ENCODE data around the gene BATF2.
A peak's percentile ranks its signal among the peaks of the same experiment; 100 is the strongest.
"Not testable (repeated sequence)": the region's sequence is repeated elsewhere in the genome, so short reads cannot be mapped to it uniquely, and the experiment has no call there.

The BATF2 gene

GRCh38 chr11:64996710-64997380 is at the start of gene BATF2:
Gene BATF2, minus strand, starts transcription at chr11:64996971. Its CDS starts 57 bp downstream, at chr11:64996914.
- no peak for DNase-seq (ENCODE audit: low read depth)
- H3K4me3 ChIP-seq (ENCODE audit: low read depth, low read length): no peak within 1 kb of the TSS

DNA sequence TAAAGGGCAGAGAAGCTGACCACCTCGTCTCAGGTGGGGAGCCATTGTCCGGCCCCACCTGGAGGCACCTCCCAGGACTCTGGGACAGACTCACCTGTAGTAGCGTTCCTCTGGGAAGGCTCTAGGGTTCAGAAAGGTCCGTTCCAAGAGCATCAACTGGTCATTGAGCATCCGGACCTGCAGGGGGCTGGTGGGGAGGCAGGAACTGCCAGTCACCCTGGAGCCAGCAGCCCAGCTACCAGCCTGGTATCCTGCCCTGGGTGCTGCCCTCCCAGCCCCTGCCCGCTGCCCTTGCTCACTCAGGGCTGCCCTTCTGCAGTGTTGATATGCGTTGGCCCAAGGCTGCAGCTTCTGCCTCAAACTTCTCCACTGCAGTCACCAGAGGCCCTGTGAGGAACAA is 49.0 kb upstream of the BATF2 start:
- H3K4me3 ChIP-seq (ENCODE audit: low read depth, low read length): no peak overlapping the region
- DNase-seq (ENCODE audit: low read depth): no peak

- no peak overlapping the region for H3K4me3 ChIP-seq (ENCODE audit: low read depth, low read length)
- no peak for DNase-seq (ENCODE audit: low read depth)
These were observed 48.3 kb upstream of the BATF2 start for GRCh38 chr11:65045061-65045460.

- DNase-seq (ENCODE audit: low read depth): no peak
- no peak overlapping the region for H3K4me3 ChIP-seq (ENCODE audit: low read depth, low read length)
These were observed 47.2 kb upstream of the BATF2 start for GRCh38 chr11:65043881-65044501.

DNA sequence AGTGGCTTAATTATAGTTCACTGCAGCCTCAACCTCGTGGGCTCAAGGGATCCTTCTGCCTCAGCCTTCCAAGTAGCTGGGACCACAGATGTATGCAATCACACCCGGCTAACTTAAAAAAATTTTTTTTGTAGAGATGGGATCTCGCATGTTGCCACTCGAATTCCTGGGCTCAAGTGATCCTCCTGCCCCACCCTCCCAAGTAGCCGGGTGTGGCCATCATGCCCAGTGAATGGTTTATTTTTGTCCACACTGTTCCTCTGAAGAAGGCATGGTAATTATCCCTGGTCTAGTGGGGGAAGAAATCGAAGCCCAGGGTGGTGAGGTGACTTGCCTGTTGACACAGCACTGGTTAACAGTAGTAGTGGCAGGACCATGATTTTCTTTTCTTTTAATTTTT is 46.1 kb upstream of the BATF2 start:
- H3K4me3 ChIP-seq (ENCODE audit: low read depth, low read length): no peak overlapping the region

GRCh38 chr11:65040847-65041622 is 44.3 kb upstream of the BATF2 start, which contains the start of gene SAC3D1:
Gene SAC3D1, plus strand, starts transcription at chr11:65041210. Its CDS starts 83 bp downstream, at chr11:65041293.
- H3K4me3 ChIP-seq (ENCODE audit: low read depth, low read length): peak within 1 kb of the TSS; percentile 71
- DNase-seq (ENCODE audit: low read depth): peak; percentile 80

More for the DNA sequence above, 46.1 kb upstream of the BATF2 start:
- no peak for DNase-seq (ENCODE audit: low read depth)

GRCh38 chr11:65040520-65040846 is 43.7 kb upstream of the BATF2 start:
- no peak for DNase-seq (ENCODE audit: low read depth)
- peak overlapping the region; percentile 71 for H3K4me3 ChIP-seq (ENCODE audit: low read depth, low read length)

DNA sequence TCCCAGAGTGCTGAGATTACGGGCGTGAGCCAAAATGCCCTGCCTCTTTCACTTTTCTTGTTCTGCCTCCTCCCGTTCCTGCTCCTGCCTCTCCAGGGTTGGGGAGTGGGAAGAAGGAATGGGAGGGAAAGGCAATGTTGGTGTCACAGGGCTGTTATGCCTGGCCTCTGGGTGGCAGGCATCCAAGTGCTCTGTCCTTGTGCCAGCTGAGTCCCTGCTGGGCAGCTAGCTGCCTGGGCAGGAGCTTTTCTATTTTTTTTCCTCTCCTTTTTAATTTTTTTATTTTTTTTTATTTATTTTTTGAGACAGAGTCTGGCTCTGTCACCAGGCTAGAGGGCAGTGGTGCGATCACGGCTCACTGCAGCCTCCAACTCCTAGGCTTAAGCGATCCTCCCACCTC is 40.2 kb upstream of the BATF2 start:
- no peak for DNase-seq (ENCODE audit: low read depth)
- no peak overlapping the region for H3K4me3 ChIP-seq (ENCODE audit: low read depth, low read length)

GRCh38 chr11:65035579-65035978 is 38.8 kb upstream of the BATF2 start:
- no peak overlapping the region for H3K4me3 ChIP-seq (ENCODE audit: low read depth, low read length)
- DNase-seq (ENCODE audit: low read depth): no peak

- DNase-seq (ENCODE audit: low read depth): no peak
- H3K4me3 ChIP-seq (ENCODE audit: low read depth, low read length): no peak overlapping the region
These were observed 37.7 kb upstream of the BATF2 start for GRCh38 chr11:65034423-65034822.

- DNase-seq (ENCODE audit: low read depth): no peak
- H3K4me3 ChIP-seq (ENCODE audit: low read depth, low read length): no peak overlapping the region
These were observed 35.4 kb upstream of the BATF2 start for GRCh38 chr11:65032216-65032615.

GRCh38 chr11:65027213-65028067 is 30.7 kb upstream of the BATF2 start, which contains the start of gene SNX15:
Gene SNX15, plus strand, starts transcription at chr11:65027439. Its CDS starts 99 bp downstream, at chr11:65027538.
- peak; percentile 88 for DNase-seq (ENCODE audit: low read depth)

GRCh38 chr11:65026810-65027209 is 30.0 kb upstream of the BATF2 start:
- DNase-seq (ENCODE audit: low read depth): no peak
- H3K4me3 ChIP-seq (ENCODE audit: low read depth, low read length): peak overlapping the region; percentile 65

More at GRCh38 chr11:65027213-65028067, 30.7 kb upstream of the BATF2 start, which contains the start of gene SNX15:
- peak within 1 kb of the TSS; percentile 65 for H3K4me3 ChIP-seq (ENCODE audit: low read depth, low read length)

- H3K4me3 ChIP-seq (ENCODE audit: low read depth, low read length); DNase-seq (ENCODE audit: low read depth): not testable (repeated sequence)
These were observed 26.7 kb upstream of the BATF2 start for GRCh38 chr11:65023502-65023901.

DNA sequence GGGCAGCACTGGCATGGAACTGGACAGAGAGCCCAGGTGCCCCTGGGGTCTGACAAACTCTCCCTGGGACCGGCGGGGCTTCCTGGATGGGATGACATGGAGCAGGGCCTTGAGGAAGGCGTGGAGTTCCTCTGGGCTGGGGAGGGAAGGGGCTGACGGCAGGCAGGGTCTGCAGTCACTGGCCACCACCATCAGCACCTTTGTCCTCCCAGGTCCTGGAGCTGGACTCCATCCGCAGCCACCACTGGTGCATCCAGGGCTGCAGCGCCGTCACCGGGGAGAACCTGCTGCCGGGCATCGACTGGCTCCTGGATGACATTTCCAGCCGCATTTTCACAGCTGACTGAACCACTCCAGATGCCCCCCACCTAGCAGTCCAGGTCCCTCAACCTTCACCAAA is 24.7 kb upstream of the BATF2 start:
- DNase-seq (ENCODE audit: low read depth): no peak

GRCh38 chr11:65021003-65021402 is 24.2 kb upstream of the BATF2 start:
- no peak for DNase-seq (ENCODE audit: low read depth)

More for the DNA sequence above, 24.7 kb upstream of the BATF2 start:
- no peak overlapping the region for H3K4me3 ChIP-seq (ENCODE audit: low read depth, low read length)

DNA sequence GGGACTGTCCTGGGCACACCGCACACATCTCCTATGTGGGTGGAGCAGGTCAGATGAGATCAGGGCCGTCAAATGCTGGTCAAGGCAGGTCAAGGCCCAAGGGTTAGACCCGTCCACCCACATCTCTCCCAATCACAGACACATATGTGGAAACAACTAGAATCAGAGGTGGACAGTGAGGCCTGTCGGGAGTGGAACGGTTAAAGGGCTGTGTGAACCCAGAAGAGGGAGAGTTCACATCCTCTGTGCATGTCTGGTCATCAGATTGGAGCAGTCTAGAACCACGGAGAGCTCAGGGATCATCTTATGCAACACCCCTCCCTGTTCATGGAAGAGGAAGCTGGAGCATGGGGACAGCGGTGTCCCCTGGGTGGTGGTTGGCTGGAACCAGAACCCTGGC is 23.1 kb upstream of the BATF2 start:
- H3K4me3 ChIP-seq (ENCODE audit: low read depth, low read length): no peak overlapping the region
- no peak for DNase-seq (ENCODE audit: low read depth)

More at GRCh38 chr11:65021003-65021402, 24.2 kb upstream of the BATF2 start:
- no peak overlapping the region for H3K4me3 ChIP-seq (ENCODE audit: low read depth, low read length)

- no peak overlapping the region for H3K4me3 ChIP-seq (ENCODE audit: low read depth, low read length)
- DNase-seq (ENCODE audit: low read depth): no peak
These were observed 21.2 kb upstream of the BATF2 start for GRCh38 chr11:65017937-65018336.

GRCh38 chr11:65016705-65017104 is 19.9 kb upstream of the BATF2 start:
- DNase-seq (ENCODE audit: low read depth): no peak
- H3K4me3 ChIP-seq (ENCODE audit: low read depth, low read length): no peak overlapping the region

All from skeletal muscle cell (primary cell).